ENCODE data around the gene IGFBP7. TPM values are rescaled to one million over a fixed set of nuclear protein-coding genes. Genes with fewer than 3 reads are reported as not detected.

IGFBP7 gene
- total RNA-seq, 1 donor, result 263 TPM

DNA sequence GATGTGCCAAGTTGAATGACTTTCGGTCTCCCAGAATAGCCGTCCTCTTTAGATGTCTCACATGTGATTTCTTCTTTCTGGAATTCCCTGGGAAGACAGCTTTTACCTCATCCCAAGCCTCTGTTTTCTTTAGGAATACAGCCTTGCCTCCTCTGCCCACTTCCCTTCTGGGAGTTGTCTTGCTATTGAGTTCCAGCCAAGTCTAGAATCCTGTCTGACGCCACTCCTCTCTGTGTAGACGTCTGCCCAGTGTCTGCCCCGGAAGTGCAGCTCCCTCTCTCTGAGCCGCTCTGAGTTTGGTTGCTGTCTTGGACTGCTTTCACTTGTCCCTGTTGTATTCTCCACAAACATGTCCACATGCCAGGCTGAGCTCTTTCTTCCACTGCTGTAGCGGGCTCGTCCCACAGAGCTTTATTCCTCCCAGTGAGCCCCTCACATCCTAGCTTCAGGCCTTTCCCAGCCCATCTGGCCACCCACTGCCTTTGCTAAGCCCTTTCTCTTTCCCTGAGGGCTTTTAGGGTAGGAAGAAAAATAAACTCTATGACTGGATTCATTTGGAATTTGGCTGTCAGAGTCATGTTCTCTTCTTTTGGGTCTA, 9.0 kb upstream of the IGFBP7 start:
- DNase-seq (ENCODE audit: low read depth), result peak; percentile 96
- peak overlapping the region; percentile 58 for H3K4me3 ChIP-seq (ENCODE audit: low read depth, low read length)
- TF ChIP-seq, protein P1, sequence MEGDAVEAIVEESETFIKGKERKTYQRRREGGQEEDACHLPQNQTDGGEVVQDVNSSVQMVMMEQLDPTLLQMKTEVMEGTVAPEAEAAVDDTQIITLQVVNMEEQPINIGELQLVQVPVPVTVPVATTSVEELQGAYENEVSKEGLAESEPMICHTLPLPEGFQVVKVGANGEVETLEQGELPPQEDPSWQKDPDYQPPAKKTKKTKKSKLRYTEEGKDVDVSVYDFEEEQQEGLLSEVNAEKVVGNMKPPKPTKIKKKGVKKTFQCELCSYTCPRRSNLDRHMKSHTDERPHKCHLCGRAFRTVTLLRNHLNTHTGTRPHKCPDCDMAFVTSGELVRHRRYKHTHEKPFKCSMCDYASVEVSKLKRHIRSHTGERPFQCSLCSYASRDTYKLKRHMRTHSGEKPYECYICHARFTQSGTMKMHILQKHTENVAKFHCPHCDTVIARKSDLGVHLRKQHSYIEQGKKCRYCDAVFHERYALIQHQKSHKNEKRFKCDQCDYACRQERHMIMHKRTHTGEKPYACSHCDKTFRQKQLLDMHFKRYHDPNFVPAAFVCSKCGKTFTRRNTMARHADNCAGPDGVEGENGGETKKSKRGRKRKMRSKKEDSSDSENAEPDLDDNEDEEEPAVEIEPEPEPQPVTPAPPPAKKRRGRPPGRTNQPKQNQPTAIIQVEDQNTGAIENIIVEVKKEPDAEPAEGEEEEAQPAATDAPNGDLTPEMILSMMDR (IDR thresholded peaks at IDR 0.05; ENCODE audit: insufficient read depth, low read length), result no peak

DNA sequence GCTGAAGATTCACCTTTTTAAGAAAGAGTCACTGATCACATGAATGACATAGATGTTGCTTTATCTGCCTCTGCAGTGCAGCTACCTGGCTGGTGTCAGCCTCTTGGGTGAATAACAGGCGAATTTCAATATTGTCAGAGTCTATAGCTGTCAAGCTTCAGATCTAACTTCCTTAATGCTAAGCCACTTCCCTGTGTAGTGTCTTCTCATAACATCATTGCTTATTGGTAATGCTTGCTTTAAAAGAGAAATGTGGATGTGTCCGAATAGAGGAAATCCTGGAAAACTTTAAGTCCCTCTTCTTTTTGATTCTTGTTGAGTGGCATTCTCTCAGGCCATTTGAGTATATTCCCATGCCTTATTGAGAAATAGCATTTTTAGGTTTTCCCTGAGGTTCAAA, 7.3 kb upstream of the IGFBP7 start:
- no peak overlapping the region for H3K4me3 ChIP-seq (ENCODE audit: low read depth, low read length)
- TF ChIP-seq, protein P1 (IDR thresholded peaks at IDR 0.05; ENCODE audit: insufficient read depth, low read length), result no peak
- DNase-seq (ENCODE audit: low read depth), result no peak

DNA sequence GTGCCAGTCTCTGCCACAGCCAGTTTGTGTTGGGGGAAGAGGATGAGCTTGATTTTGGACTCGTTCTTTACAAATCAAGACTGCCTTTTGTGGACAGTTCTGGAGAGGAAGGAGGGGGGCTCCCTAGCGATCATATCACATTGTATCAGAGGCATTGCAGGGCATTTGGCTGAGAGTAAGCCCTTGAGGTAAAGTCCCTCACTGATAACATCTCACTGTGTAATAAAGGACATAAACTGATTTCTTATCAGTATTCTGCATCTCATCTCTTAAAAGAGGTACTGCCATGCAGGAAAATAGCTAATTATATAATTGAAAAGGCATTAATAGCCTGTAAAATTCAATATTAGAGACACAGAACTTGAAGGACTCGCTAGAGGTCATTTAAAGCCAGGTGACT, 6.1 kb upstream of the IGFBP7 start:
- TF ChIP-seq, protein P1 (IDR thresholded peaks at IDR 0.05; ENCODE audit: insufficient read depth, low read length), result no peak
- DNase-seq (ENCODE audit: low read depth), result no peak
- H3K4me3 ChIP-seq (ENCODE audit: low read depth, low read length), result no peak overlapping the region

GRCh38 chr4:57114973-57115372, 4.8 kb upstream of the IGFBP7 start:
- TF ChIP-seq, protein P1 (IDR thresholded peaks at IDR 0.05; ENCODE audit: insufficient read depth, low read length), result no peak
- H3K4me3 ChIP-seq (ENCODE audit: low read depth, low read length), result no peak overlapping the region
- DNase-seq (ENCODE audit: low read depth), result peak; percentile 45

DNA sequence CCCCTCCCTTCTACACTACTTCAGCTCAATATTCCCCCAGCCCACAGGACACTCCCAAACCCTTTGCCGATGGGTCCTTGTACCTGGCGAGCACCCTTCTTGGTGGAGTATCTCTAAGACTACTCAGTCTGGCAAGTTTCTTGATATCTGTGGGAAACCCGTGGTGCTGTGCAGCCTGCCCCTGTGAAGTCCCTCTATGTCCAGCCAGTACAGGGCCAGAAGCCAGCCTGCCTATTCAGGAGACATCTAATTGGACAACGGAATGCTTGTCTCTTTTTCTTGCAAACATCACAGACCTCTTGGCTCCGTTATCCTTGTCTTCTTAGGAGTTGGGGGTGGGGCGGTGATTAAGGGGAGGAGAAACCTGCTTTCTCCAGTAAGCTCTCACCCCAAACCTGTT, 3.7 kb upstream of the IGFBP7 start:
- no peak overlapping the region for H3K4me3 ChIP-seq (ENCODE audit: low read depth, low read length)
- TF ChIP-seq, protein P1 (IDR thresholded peaks at IDR 0.05; ENCODE audit: insufficient read depth, low read length), result no peak

DNA sequence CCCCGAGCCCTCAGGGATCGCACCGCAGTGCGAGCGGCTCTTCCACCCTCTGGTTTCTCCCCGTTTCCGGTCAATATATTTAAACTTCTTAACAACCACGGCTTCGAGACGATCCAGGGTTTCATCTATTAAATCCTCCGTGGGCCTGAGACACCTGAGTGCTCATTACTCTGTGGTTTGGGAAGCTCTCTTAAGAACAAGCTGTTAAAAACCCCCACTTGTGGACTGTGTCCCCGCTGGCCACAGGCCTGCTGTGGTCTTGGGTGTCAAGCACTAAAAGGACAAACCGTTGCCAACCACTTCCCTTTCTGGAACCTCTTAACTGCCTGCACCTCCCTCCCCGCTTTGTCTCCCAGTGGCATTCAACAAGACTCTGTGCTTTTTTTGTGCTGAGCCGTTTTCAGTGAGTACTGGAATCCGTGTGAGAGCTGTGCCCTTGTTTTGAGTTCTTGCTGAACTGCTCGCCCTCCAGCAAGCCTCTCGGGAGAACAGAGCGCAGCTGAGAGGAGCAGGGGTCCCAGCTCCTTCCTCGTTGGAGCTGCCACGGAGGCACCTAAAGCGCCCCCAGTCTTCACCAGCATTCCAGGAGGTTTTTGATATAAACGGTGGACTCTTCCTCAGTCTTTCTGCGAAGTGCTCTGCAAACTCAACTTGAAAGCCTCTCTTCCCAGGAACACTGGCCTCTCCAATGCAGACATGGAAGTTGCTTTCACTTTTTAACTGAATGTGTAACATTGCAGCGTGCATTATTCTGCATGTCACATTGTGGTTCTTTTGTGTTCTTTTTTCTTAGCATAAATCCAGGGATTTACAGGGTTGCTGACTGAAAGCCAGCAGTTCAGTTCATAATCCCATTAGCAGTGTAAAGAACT, 691 bp upstream of the IGFBP7 start:
- peak overlapping the region; percentile 63 for H3K4me3 ChIP-seq (ENCODE audit: low read depth, low read length)
- DNase-seq (ENCODE audit: low read depth), result peak; percentile 79

More for the DNA sequence above, 3.7 kb upstream of the IGFBP7 start:
- no peak for DNase-seq (ENCODE audit: low read depth)

More for the DNA sequence above, 691 bp upstream of the IGFBP7 start:
- TF ChIP-seq, protein P1 (IDR thresholded peaks at IDR 0.05; ENCODE audit: insufficient read depth, low read length), result no peak
